Measurements from ENCODE around the gene ACOT7. TPM values are rescaled to one million over a fixed set of nuclear protein-coding genes. Genes with fewer than 3 reads are reported as not detected.
"Not testable (repeated sequence)": the region's sequence is repeated elsewhere in the genome, so short reads cannot be mapped to it uniquely, and the experiment has no call there.

The ACOT7 gene, protein sequence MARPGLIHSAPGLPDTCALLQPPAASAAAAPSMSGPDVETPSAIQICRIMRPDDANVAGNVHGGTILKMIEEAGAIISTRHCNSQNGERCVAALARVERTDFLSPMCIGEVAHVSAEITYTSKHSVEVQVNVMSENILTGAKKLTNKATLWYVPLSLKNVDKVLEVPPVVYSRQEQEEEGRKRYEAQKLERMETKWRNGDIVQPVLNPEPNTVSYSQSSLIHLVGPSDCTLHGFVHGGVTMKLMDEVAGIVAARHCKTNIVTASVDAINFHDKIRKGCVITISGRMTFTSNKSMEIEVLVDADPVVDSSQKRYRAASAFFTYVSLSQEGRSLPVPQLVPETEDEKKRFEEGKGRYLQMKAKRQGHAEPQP
- 16.1 TPM for total RNA-seq

DNA sequence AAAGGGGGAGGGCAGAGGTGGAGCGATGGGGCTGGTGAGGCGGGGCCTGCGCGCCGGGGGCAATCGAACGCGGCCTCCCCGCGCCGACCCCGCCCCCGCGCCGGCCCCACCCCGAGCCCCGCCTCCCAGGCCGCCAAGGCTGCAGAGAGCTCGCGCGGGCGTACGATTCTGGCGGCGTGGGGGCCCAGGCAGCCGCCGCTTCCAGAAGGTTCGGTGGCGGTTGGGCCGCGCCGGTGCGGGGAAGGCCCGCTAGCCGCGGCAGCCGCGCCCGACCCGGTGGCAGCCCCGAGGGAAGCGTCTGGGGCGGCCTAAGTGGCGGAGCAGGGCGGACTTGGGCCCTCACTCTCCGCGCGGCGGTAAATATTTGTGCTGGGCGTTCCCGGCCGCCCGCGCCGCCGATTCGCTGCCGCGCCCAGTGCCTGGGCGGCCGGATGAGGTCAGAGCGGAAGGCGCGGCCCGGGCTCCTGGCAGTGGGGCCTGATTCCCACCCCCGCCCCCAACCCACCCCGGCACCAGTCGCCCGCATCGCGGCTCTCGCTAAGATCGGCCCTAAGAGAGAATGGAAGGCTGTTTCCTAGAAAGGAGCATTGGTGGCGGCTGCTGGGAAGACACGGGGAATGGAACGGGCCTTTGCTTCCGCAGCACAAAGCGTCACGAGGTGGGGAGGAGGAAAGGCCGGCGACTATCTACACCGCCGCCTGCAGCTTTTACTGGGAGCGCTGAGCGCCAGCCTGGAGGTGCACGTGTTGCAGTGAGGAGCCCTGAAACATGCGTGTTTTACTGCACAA is at the start of gene ACOT7:
ACOT7 (minus strand) TSS at position 368 of the 788 bp plus-strand sequence. CDS start 368 bp downstream, outside the sequence.
- no peaks in the 10 kb centered on the region for H3K27me3 ChIP-seq
- intact Hi-C loops (cut with DNase I) = loop anchor here (1.0 to 10.0 kb wide), 2 partner anchors 161 to 401 kb away; partner anchors contain the start of genes NOL9, NPHP4 and TAS1R1
- H3K9me3 ChIP-seq = no peaks in the 10 kb centered on the region
- H3K36me3 ChIP-seq = no peaks in the 10 kb centered on the region
- H3K27ac ChIP-seq = peak within 1 kb of the TSS; percentile 95 to 99
- peak within 1 kb of the TSS; percentile 66 to 84 for H3K4me3 ChIP-seq
- TF ChIP-seq, protein P1, sequence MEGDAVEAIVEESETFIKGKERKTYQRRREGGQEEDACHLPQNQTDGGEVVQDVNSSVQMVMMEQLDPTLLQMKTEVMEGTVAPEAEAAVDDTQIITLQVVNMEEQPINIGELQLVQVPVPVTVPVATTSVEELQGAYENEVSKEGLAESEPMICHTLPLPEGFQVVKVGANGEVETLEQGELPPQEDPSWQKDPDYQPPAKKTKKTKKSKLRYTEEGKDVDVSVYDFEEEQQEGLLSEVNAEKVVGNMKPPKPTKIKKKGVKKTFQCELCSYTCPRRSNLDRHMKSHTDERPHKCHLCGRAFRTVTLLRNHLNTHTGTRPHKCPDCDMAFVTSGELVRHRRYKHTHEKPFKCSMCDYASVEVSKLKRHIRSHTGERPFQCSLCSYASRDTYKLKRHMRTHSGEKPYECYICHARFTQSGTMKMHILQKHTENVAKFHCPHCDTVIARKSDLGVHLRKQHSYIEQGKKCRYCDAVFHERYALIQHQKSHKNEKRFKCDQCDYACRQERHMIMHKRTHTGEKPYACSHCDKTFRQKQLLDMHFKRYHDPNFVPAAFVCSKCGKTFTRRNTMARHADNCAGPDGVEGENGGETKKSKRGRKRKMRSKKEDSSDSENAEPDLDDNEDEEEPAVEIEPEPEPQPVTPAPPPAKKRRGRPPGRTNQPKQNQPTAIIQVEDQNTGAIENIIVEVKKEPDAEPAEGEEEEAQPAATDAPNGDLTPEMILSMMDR (IDR thresholded peaks at IDR 0.05) = peak; percentile 4 to 46 (median 7)
- peak; percentile 49 to 92 for DNase-seq (ENCODE audit: low spot score in 2 of 2)
- H3K4me1 ChIP-seq = peaks cover 4 to 13% of the 10 kb centered on the region in 2 donors

DNA sequence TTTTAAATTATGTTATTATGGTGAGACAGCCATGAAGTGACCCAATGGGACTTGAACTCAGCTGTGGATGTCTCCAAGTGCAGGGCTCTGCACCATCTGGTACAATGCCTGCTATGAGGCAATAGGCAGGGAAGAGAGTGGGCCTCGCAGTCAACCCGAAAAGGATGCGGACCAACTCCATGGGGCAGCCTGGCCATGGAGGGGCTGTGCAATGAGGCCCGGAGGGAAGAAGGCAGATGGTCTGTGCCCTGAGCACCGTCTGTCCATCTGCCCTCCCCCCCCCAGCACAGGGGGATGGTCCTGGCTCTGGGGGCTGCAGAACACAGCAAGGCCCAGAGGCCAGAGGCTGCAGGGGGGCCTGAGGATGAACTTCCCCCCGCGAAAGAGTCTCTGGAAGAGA is 48.0 kb upstream of the ACOT7 start:
- Histone ChIP-seq H3K9me3 (no peaks in the 10 kb centered on the region), H3K4me3 (no peak overlapping the region), H3K27me3 (peaks cover 9% of the 10 kb centered on the region), H3K36me3 (no peaks in the 10 kb centered on the region), H3K4me1 (no peaks in the 10 kb centered on the region), H3K27ac (no peak overlapping the region)
- intact Hi-C loops (cut with DNase I) = no loop called here
- no peak for DNase-seq (ENCODE audit: low spot score in 2 of 2)
- TF ChIP-seq, protein P1 (IDR thresholded peaks at IDR 0.05) = no peak

DNA sequence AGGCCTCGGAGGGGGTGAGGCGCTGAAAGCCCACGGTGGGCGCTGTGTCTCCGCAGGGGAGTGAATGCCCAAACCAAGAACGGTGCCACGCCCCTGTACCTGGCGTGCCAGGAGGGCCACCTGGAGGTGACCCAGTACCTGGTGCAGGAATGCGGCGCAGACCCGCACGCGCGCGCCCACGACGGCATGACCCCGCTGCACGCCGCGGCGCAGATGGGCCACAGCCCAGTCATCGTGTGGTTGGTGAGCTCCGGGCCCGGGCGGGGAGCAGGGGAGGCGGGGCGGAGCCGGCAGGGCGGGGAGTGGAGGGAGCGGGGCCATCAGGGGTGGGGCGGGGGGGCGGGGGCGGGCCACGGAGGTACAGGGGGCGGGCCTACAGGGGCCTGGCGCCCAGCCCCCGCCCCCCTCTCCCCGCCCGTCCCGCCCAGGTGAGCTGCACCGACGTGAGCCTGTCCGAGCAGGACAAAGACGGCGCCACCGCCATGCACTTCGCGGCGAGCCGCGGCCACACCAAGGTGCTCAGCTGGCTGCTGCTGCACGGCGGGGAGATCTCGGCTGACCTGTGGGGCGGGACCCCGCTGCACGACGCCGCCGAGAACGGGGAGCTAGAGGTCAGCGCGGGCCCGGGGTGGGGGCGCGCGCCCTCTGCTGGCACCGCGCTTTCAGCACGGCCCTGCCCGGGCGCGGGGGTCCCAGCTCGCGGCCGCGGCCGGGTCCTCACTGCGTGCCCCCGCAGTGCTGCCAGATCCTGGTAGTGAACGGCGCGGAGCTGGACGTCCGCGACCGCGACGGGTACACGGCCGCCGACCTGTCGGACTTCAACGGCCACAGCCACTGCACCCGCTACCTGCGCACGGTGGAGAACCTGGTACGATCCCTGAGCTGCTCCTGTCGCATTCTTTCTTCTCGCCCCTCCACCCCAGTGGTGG is 46.9 kb upstream of the ACOT7 start:
- DNase-seq (ENCODE audit: low spot score in 2 of 2) = no peak
- Histone ChIP-seq H3K4me3 (peak overlapping the region; percentile 30 to 42), H3K9me3 (no peaks in the 10 kb centered on the region), H3K4me1 (no peaks in the 10 kb centered on the region), H3K27ac (no peak overlapping the region), H3K27me3 (peaks cover 9% of the 10 kb centered on the region), H3K36me3 (no peaks in the 10 kb centered on the region)
- intact Hi-C loops (cut with DNase I) = no loop called here
- TF ChIP-seq, protein P1 (IDR thresholded peaks at IDR 0.05) = peak in 1 of 3 experiments; percentile 15

DNA sequence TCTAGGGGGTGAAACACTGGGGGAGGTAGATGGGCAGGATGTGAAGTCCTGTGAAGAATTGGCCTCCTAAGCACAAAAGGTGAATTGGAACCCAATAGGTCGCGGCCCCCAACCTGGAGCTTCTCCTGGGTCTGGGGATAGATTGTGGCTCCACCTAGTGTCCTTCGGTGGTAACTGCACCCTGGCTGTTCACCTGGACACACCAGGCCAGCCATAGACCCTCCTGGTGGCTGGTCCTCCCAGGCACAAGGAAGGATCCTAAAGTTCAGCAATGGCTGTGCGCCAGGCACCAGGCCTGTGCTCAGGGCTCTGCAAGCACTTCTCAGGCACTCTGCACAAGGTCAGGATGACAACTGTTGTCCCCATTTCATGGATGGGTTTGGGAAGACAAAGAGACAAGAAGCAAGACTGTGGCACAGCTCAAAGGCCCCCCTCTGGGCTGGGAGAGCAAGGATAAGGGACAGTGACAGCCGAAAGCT is 44.5 kb upstream of the ACOT7 start:
- TF ChIP-seq, protein P1 (IDR thresholded peaks at IDR 0.05) = peak; percentile 83 to 98 (median 95)
- no peaks in the 10 kb centered on the region for H3K36me3 ChIP-seq
- peaks cover 9% of the 10 kb centered on the region for H3K27me3 ChIP-seq
- peak in 1 of 2 donors; percentile 73 for DNase-seq (ENCODE audit: low spot score in 2 of 2)
- H3K9me3 ChIP-seq = no peaks in the 10 kb centered on the region
- no peak overlapping the region for H3K4me3 ChIP-seq
- intact Hi-C loops (cut with DNase I) = loop anchor here (1.0 kb wide), 2 partner anchors 75 to 192 kb away; no protein-coding TSS in a partner anchor
- no peak overlapping the region for H3K27ac ChIP-seq
- H3K4me1 ChIP-seq = no peaks in the 10 kb centered on the region

DNA sequence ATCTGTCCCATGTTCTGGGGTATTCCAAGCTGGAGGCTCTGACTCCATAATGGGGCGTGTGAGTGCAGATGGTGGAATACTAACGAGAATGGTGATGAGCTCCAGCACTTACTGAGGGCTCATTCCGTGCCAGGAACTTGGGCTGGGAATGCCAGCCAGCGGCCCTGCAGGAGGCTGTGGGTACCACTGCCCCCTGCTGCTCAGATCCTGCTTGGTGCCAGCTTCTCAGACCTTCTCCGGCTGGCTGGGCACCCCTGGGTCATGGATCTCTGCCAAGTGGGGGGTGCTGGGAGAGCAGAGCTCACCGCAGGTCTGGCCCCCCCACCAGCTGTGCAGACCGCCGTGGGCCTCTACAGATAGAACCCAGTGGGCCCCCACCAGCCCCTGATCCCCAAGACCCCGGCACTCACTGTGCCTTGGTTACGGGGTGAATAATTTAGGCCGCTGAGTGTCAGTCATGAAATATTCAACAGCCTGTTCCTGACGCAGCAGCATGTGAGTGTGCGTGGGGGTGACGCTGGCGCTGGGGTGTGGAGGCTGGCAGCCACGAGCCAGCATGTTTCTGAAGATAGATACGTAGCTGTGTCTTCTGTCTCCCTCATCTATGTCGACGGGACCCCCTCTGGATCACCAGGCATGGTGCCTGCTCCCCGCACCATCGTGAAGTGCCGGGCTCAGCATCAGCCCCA is 43.6 kb upstream of the ACOT7 start:
- H3K9me3 ChIP-seq; DNase-seq (ENCODE audit: low spot score in 2 of 2); H3K4me3 ChIP-seq; H3K36me3 ChIP-seq; H3K4me1 ChIP-seq; H3K27me3 ChIP-seq; H3K27ac ChIP-seq; intact Hi-C loops (cut with DNase I): not testable (repeated sequence)

DNA sequence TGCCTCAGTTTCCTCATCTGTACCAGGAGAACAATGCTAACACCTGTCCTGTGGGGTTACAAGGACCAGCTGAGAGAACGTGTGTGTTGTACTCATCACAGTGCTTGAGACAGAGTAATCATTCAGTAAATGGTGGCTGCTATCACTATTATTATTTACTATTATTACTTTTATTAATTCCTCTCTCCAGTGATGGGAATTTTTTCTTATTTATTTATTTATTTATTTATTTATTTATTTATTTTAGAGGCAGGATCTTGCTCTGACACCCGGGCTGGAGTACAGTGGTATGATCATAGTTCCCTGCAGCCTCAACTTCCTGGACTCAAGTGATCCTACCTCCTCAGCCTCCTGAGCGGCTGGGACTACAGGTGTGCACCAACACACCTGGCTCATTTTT is 42.7 kb upstream of the ACOT7 start:
- H3K36me3 ChIP-seq; H3K27me3 ChIP-seq; H3K27ac ChIP-seq; intact Hi-C loops (cut with DNase I); H3K4me1 ChIP-seq; DNase-seq (ENCODE audit: low spot score in 2 of 2); H3K9me3 ChIP-seq; H3K4me3 ChIP-seq: not testable (repeated sequence)

Measured in ascending aorta (tissue), 2 donors.